ENCODE results near the gene MINDY4. TPM values are rescaled to one million over a fixed set of nuclear protein-coding genes. Genes with fewer than 3 reads are reported as not detected.

MINDY4 gene
- total RNA-seq, 2 donors from 2014 or later = 2.2 to 4.2 TPM

- H3K4me3 ChIP-seq = no peak overlapping the region
- DNase-seq = no peak
- no peaks in the 10 kb centered on the region for H3K27me3 ChIP-seq
- no peak overlapping the region for H3K9ac ChIP-seq (ENCODE audit: low read depth in 2 of 2, low read length in 2 of 2)
- H3K36me3 ChIP-seq = no peaks in the 10 kb centered on the region
- TF ChIP-seq CTCF (IDR thresholded peaks at IDR 0.05) = no peak
- intact Hi-C loops (cut with DNase I) = no loop called here
- H3K9me3 ChIP-seq = no peaks in the 10 kb centered on the region
- no peak overlapping the region for H3K27ac ChIP-seq
- H3K4me1 ChIP-seq = no peaks in the 10 kb centered on the region
Observed at GRCh38 chr7:30859202-30859939, 88.2 kb downstream of the MINDY4 start.

- no peaks in the 10 kb centered on the region for H3K9me3 ChIP-seq
- intact Hi-C loops (cut with DNase I) = no loop called here
- H3K4me3 ChIP-seq = no peak overlapping the region
- no peak for DNase-seq
- H3K4me1 ChIP-seq = no peaks in the 10 kb centered on the region
- H3K27me3 ChIP-seq = no peaks in the 10 kb centered on the region
- TF ChIP-seq CTCF (IDR thresholded peaks at IDR 0.05) = no peak
- H3K36me3 ChIP-seq = no peaks in the 10 kb centered on the region
- no peak overlapping the region for H3K27ac ChIP-seq
- H3K9ac ChIP-seq (ENCODE audit: low read depth in 2 of 2, low read length in 2 of 2) = no peak overlapping the region
Observed at GRCh38 chr7:30859940-30860496, 88.8 kb downstream of the MINDY4 start.

GRCh38 chr7:30861612-30862011 is 90.4 kb downstream of the MINDY4 start:
- Histone ChIP-seq H3K4me3 (no peak overlapping the region), H3K9me3 (no peaks in the 10 kb centered on the region)
- intact Hi-C loops (cut with DNase I) = no loop called here

GRCh38 chr7:30862995-30863705 is 91.9 kb downstream of the MINDY4 start:
- H3K9me3 ChIP-seq = no peaks in the 10 kb centered on the region
- DNase-seq = no peak
- no peak overlapping the region for H3K4me3 ChIP-seq
- no peaks in the 10 kb centered on the region for H3K36me3 ChIP-seq
- no peaks in the 10 kb centered on the region for H3K4me1 ChIP-seq
- H3K27me3 ChIP-seq = no peaks in the 10 kb centered on the region
- no peak overlapping the region for H3K9ac ChIP-seq (ENCODE audit: low read depth in 2 of 2, low read length in 2 of 2)
- no peak overlapping the region for H3K27ac ChIP-seq
- TF ChIP-seq CTCF (IDR thresholded peaks at IDR 0.05) = no peak
- intact Hi-C loops (cut with DNase I) = no loop called here

More at GRCh38 chr7:30861612-30862011, 90.4 kb downstream of the MINDY4 start:
- no peak overlapping the region for H3K27ac ChIP-seq
- no peak for DNase-seq
- TF ChIP-seq CTCF (IDR thresholded peaks at IDR 0.05) = no peak
- no peaks in the 10 kb centered on the region for H3K27me3 ChIP-seq
- H3K4me1 ChIP-seq = no peaks in the 10 kb centered on the region
- H3K36me3 ChIP-seq = no peaks in the 10 kb centered on the region
- H3K9ac ChIP-seq (ENCODE audit: low read depth in 2 of 2, low read length in 2 of 2) = no peak overlapping the region

- H3K27me3 ChIP-seq = no peaks in the 10 kb centered on the region
- H3K4me1 ChIP-seq = no peaks in the 10 kb centered on the region
- H3K4me3 ChIP-seq = no peak overlapping the region
- no peak for DNase-seq
- intact Hi-C loops (cut with DNase I) = no loop called here
- H3K9ac ChIP-seq (ENCODE audit: low read depth in 2 of 2, low read length in 2 of 2) = no peak overlapping the region
- TF ChIP-seq CTCF (IDR thresholded peaks at IDR 0.05) = no peak
- H3K27ac ChIP-seq = no peak overlapping the region
- H3K9me3 ChIP-seq = no peaks in the 10 kb centered on the region
- no peaks in the 10 kb centered on the region for H3K36me3 ChIP-seq
Observed at GRCh38 chr7:30863706-30864035, 92.5 kb downstream of the MINDY4 start.
